OCI-LY7 (cell line): ENCODE data around the gene EPB41L2. TPM values are rescaled to one million over a fixed set of nuclear protein-coding genes. Genes with fewer than 3 reads are reported as not detected.
A peak's percentile ranks its signal among the peaks of the same experiment; 100 is the strongest.

ENCODE experiments used
- BruUV-seq: library from RNA; stranded (reverse); fragments of 400-500 nt; replicated peaks from 2 replicates; lab custom pipeline; 2021; lab: Mats Ljungman, UMichigan
- CTCF ChIA-PET: fragments of 300-600 bp; sonication (Branson Sonifier 250); formaldehyde crosslinking; loops from one replicate; lab custom pipeline; 2022; ENCODE audit warnings: antibody characterized with exemption; ENCODE audit not compliant: unreplicated experiment; lab: Charles Lee
- POLR2A ChIA-PET: fragments of 300-600 bp; sonication (Branson Sonifier 250); formaldehyde crosslinking; loops from one replicate; lab custom pipeline; 2022; ENCODE audit warnings: antibody characterized with exemption; lab: Charles Lee
- DNase-seq: peaks from one replicate; pipeline ENCODE4 v3.0.0-alpha.2; 2015; ENCODE audit warnings: low spot score
- H2AFZ ChIP-seq: fragments of 200-600 bp; sonication (generic), shearing (Covaris generic); 2 replicates; pipeline ENCODE4 v1.6.1; 2014; ENCODE audit warnings: mild to moderate bottlenecking, antibody characterized with exemption, low read length, moderate library complexity
- H3K27ac ChIP-seq: fragments of 200-600 bp; sonication (generic); 2 replicates; pipeline ENCODE4 v1.5.1; 2014; ENCODE audit warnings: mixed run types, low read depth, mild to moderate bottlenecking, moderate library complexity, low read length, inconsistent platforms; ENCODE audit not compliant: poor library complexity, severe bottlenecking
- H3K36me3 ChIP-seq: fragments of 200-600 bp; sonication (generic); 2 replicates; pipeline ENCODE4 v1.6.1; 2014; ENCODE audit warnings: mild to moderate bottlenecking, antibody characterized with exemption, low read length, moderate library complexity, mixed read lengths; ENCODE audit not compliant: insufficient read depth
- H3K4me1 ChIP-seq: fragments of 200-600 bp; sonication (generic); 2 replicates; pipeline ENCODE4 v1.5.1; 2014; ENCODE audit warnings: mild to moderate bottlenecking, low read length; ENCODE audit not compliant: insufficient read depth, poor library complexity, severe bottlenecking
- H3K4me2 ChIP-seq: fragments of 200-600 bp; sonication (generic); 2 replicates; pipeline ENCODE4 v1.6.1; 2014; ENCODE audit warnings: mild to moderate bottlenecking, low read length
- H3K4me3 ChIP-seq: fragments of 200-600 bp; sonication (generic); 2 replicates; pipeline ENCODE4 v1.5.1; 2014; ENCODE audit warnings: mild to moderate bottlenecking, low read depth, low read length; ENCODE audit not compliant: poor library complexity, severe bottlenecking
- H3K79me2 ChIP-seq: fragments of 200-600 bp; sonication (generic); 2 replicates; pipeline ENCODE4 v1.6.1; 2016; ENCODE audit warnings: low read depth, mild to moderate bottlenecking, low read length, moderate library complexity, mixed read lengths; ENCODE audit not compliant: insufficient read depth
- H3K9me2 ChIP-seq: fragments of 200-600 bp; sonication (generic); 2 replicates; pipeline ENCODE4 v1.6.1; 2016; ENCODE audit warnings: mild to moderate bottlenecking, low read length, mixed read lengths; ENCODE audit not compliant: insufficient read depth
- H3K9me3 ChIP-seq: fragments of 200-600 bp; sonication (generic); 2 replicates; pipeline ENCODE4 v1.6.1; 2014; ENCODE audit warnings: mild to moderate bottlenecking, mixed run types, low read length, mixed read lengths
- H4K20me1 ChIP-seq: fragments of 200-600 bp; sonication (generic); 2 replicates; pipeline ENCODE4 v1.6.1; 2014; ENCODE audit warnings: mild to moderate bottlenecking, antibody characterized with exemption, low read length, moderate library complexity, mixed read lengths; ENCODE audit not compliant: insufficient read depth
- CTCF ChIP-seq: fragments of 200-600 bp; sonication (generic); conservative IDR thresholded peaks from 2 replicates; pipeline ENCODE4 v1.5.1; 2014; ENCODE audit warnings: mild to moderate bottlenecking, antibody characterized with exemption, low read length, moderate library complexity, mixed read lengths
- EZH2phosphoT487 ChIP-seq: fragments of 200-600 bp; sonication (generic); IDR thresholded peaks from 2 replicates; pipeline ENCODE4 v1.6.1; 2018; ENCODE audit warnings: low read depth, borderline replicate concordance, mild to moderate bottlenecking, mixed run types, antibody characterized with exemption, low read length, moderate library complexity, mixed read lengths
- intact Hi-C: fragments of 100-400 bp; cut with micrococcal nuclease; formaldehyde crosslinking; loops from one replicate; pipeline ENCODE4 v1.10.0; 2022; ENCODE audit not compliant: unreplicated experiment
- total RNA-seq, 2 experiments: library from RNA; depleted of rRNA in 1 of 2; stranded (reverse); fragments of >200 nt in 1 of 2; shearing (Covaris generic) in 1 of 2; gene quantifications; 2 replicates each; pipeline ENCODE4 v1.2.3, GENCODE V29; 2014 to 2022

The EPB41L2 gene
- total RNA-seq, 2 experiments from 2014 or later = 36.7 to 138 TPM

- peaks cover 24% of the 10 kb centered on the region for H3K4me1 ChIP-seq
- peaks cover 28% of the 10 kb centered on the region for H3K36me3 ChIP-seq
- no peak for TF ChIP-seq EZH2phosphoT487
- TF ChIP-seq CTCF = no peak
- H3K79me2 ChIP-seq = peaks cover 72% of the 10 kb centered on the region
- ChIA-PET POLR2A (interaction anchor here (0.5 to 1.4 kb wide), 7 partner anchors 11 to 1351 kb away, joined by 3 to 5 read pairs (median 4); no protein-coding TSS in a partner anchor), CTCF (no interaction called here)
- TSS peak; percentile 41 for BruUV-seq
- H3K4me2 ChIP-seq = peak overlapping the region; percentile 73
- peaks cover 28% of the 10 kb centered on the region; the same call in 1 of the 2 replicates for H3K9me3 ChIP-seq
- no peak overlapping the region for H2AFZ ChIP-seq
- H3K27ac ChIP-seq = no peak overlapping the region
- H3K4me3 ChIP-seq = peak overlapping the region; percentile 95
- intact Hi-C loops = loop anchor here (5.0 kb wide), 1 partner anchor 47 kb away; no protein-coding TSS in a partner anchor
- peaks cover 9% of the 10 kb centered on the region; the same call in 1 of the 2 replicates for H4K20me1 ChIP-seq
- DNase-seq = no peak
- H3K9me2 ChIP-seq = no peaks in the 10 kb centered on the region
Measured at GRCh38 chr6:131060311-131060710, 2.7 kb downstream of the EPB41L2 start.

- Histone ChIP-seq H3K36me3 (peaks cover 35% of the 10 kb centered on the region), H3K9me3 (peaks cover 36% of the 10 kb centered on the region), H2AFZ (no peak overlapping the region), H3K9me2 (no peaks in the 10 kb centered on the region), H3K4me1 (peaks cover 24% of the 10 kb centered on the region), H3K4me2 (no peak overlapping the region), H3K4me3 (no peak overlapping the region), H3K27ac (no peak overlapping the region), H4K20me1 (peaks cover 9% of the 10 kb centered on the region; the same call in 1 of the 2 replicates), H3K79me2 (peaks cover 79% of the 10 kb centered on the region)
- CTCF ChIA-PET = no interaction called here
- DNase-seq = no peak
- BruUV-seq = no TSS peak
- intact Hi-C loops = no loop called here
- POLR2A ChIA-PET = interaction anchor here (0.6 to 0.7 kb wide), 2 partner anchors 10 to 1351 kb away, joined by 3 to 4 read pairs; no protein-coding TSS in a partner anchor
- TF ChIP-seq EZH2phosphoT487 (no peak), CTCF (no peak)
Measured at GRCh38 chr6:131059486-131059885, 3.6 kb downstream of the EPB41L2 start.

GRCh38 chr6:131058236-131058635 lies 4.8 kb downstream of the EPB41L2 start:
- no peak overlapping the region for H2AFZ ChIP-seq
- peaks cover 9% of the 10 kb centered on the region; the same call in 1 of the 2 replicates for H4K20me1 ChIP-seq
- H3K27ac ChIP-seq = no peak overlapping the region
- no peaks in the 10 kb centered on the region for H3K9me2 ChIP-seq
- POLR2A ChIA-PET = interaction anchor here (1.6 kb wide), 1 partner anchor 21 kb away, joined by 4 read pairs; no protein-coding TSS in a partner anchor
- DNase-seq = no peak
- CTCF ChIA-PET = no interaction called here
- intact Hi-C loops = no loop called here
- H3K4me2 ChIP-seq = no peak overlapping the region
- no peak for TF ChIP-seq EZH2phosphoT487
- no peak for TF ChIP-seq CTCF
- peaks cover 17% of the 10 kb centered on the region for H3K4me1 ChIP-seq
- no TSS peak for BruUV-seq
- H3K4me3 ChIP-seq = no peak overlapping the region
- peaks cover 87% of the 10 kb centered on the region for H3K79me2 ChIP-seq
- peaks cover 47% of the 10 kb centered on the region for H3K36me3 ChIP-seq
- peaks cover 48% of the 10 kb centered on the region for H3K9me3 ChIP-seq
